ENCODE measurements around the gene KRTAP2-4.
"Not testable (repeated sequence)": the region's sequence is repeated elsewhere in the genome, so short reads cannot be mapped to it uniquely, and the experiment has no call there.

KRTAP2-4 gene

DNA sequence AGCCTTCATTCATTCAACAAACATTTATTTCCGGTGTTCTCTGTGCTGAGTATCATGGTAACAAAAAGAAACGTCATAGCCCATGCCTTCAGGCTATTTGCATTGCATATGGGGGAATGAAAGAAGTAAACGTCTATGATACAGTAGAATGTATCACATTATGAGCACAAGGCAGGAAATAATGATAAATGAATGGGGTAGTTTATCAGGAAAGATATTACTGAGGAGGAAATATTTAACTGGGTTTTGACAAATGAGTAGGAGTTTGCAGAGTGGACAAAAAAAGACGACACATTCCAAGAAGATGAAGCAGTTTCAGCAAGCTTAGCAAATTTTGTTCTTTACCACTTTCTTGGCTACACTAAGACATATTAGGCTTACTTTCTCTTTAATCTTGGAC is 16.9 kb upstream of the KRTAP2-4 start:
- no peak for TF ChIP-seq POLR2A (IDR thresholded peaks at IDR 0.05; ENCODE audit: low read length)
- no peak for TF ChIP-seq GATA1 (IDR thresholded peaks at IDR 0.05; ENCODE audit: low read depth, low read length)
- DNase-seq: no peak

- DNase-seq: no peak
Observed at GRCh38 chr17:41076788-41077187, 11.1 kb upstream of the KRTAP2-4 start.

DNA sequence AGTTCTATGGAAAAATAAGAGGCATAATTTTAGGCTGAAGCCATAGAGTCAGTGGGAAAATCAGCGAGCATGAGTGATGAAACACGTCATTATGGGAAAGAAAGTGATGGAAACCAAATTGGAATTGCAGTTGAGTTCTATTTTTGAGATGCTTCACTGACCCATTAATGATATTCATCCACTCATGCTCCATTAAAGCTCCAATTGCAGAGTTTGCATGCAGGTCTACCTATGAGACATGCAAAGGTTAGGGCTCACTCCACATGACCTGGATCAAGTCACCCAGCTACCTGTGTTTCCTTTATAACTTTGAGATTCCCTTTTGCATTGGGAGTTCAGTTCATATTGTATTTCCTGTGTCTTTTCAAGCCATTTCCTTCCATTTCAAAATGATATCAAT is 8.0 kb upstream of the KRTAP2-4 start:
- no peak for TF ChIP-seq POLR2A (IDR thresholded peaks at IDR 0.05; ENCODE audit: low read length)
- no peak for TF ChIP-seq GATA1 (IDR thresholded peaks at IDR 0.05; ENCODE audit: low read depth, low read length)
- DNase-seq: no peak

More at GRCh38 chr17:41076788-41077187, 11.1 kb upstream of the KRTAP2-4 start:
- TF ChIP-seq POLR2A (IDR thresholded peaks at IDR 0.05; ENCODE audit: low read length): no peak
- TF ChIP-seq GATA1 (IDR thresholded peaks at IDR 0.05; ENCODE audit: low read depth, low read length): no peak

DNA sequence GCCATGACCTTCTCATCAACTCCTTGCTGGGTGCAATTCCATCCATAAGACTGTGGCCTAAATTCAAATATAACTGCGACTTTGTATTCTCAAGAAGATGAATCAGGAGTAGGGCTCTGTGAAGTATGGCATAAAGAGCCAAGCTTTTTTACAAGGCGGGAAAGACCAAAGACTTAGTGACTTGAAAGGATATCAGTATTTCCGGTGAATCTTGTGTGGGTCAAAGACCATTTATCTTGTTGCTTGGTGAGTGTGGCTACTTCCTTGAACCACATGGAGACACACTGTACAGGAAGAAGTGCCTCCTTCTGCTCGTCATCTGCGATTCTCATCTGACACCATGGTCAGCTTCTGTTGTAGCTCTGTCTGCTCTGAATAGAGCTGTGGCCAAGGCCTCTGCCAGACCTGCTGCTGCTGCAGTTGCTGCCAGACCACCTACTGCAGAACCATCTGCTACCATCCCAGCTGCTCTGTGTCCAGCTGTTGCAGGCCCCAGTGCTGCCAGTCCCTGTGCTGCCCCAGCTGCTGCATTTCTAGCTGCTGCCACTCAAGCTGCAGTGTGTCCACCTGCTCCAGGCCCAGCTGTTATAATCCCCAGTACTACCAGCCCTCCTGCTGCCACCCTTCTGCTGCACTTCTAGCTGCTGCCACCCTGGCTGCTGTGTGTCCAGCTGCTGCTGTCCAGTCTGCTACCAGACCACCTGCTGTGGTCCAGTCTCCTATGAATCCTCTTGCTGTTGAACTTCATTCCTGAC is 6.1 kb upstream of the KRTAP2-4 start:
- DNase-seq: no peak
- no peak for TF ChIP-seq GATA1 (IDR thresholded peaks at IDR 0.05; ENCODE audit: low read depth, low read length)
- TF ChIP-seq POLR2A (IDR thresholded peaks at IDR 0.05; ENCODE audit: low read length): no peak

DNA sequence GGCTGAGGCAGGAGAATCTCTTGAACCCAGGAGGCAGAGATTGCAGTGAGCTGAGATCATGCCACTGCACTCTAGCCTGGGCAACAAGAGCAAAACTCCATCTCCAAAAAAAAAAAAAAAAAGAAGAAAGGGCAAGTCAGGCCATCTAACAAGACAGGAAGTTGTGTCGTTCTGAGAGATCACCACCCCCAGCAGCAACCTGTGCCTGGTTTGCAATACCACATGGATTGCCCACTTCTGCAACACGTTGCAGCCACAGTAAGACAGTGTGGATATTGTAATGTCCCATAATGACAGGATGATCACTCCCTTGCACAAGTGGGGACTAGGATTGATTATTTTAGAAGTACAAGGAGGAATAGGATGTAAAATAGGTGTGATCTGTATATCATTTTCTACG is 3.4 kb upstream of the KRTAP2-4 start:
- DNase-seq: no peak
- TF ChIP-seq GATA1 (IDR thresholded peaks at IDR 0.05; ENCODE audit: low read depth, low read length) (no peak), POLR2A (IDR thresholded peaks at IDR 0.05; ENCODE audit: low read length) (no peak)

GRCh38 chr17:41067281-41067680 is 1.6 kb upstream of the KRTAP2-4 start:
- DNase-seq: no peak
- no peak for TF ChIP-seq GATA1 (IDR thresholded peaks at IDR 0.05; ENCODE audit: low read depth, low read length)
- no peak for TF ChIP-seq POLR2A (IDR thresholded peaks at IDR 0.05; ENCODE audit: low read length)

DNA sequence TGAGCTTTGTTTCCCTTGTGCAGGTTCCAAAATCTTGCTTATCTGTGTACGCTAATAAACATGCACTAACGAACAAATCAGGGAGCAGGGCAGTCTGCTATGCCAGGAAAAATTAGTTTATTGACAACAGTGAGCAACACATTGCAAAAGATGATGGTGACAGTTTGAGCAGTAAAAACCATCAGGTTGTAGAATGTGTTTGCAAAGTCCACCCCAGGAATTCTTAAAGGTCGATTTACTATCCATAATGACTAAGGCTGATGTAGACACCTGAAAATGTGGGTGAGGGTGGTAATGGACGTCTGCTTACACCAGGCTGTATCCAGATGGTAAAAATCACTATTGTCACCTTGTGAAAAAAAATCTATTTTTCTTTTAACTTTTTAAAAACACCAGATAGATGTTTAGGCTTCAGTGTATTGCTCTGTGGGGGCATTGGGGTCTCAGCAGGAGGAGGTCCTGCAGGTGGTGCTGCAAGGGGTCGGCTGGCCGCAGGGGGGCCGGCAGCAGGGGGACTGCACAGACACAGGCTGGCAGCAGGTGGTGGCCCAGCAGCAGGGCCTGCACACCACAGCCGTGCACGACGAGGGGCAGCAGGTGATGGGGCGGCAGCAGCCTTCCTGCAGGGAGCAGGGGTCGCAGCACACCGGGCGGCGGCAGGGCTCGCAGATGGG is 526 bp downstream of the KRTAP2-4 start:
- not testable (repeated sequence) for DNase-seq

DNA sequence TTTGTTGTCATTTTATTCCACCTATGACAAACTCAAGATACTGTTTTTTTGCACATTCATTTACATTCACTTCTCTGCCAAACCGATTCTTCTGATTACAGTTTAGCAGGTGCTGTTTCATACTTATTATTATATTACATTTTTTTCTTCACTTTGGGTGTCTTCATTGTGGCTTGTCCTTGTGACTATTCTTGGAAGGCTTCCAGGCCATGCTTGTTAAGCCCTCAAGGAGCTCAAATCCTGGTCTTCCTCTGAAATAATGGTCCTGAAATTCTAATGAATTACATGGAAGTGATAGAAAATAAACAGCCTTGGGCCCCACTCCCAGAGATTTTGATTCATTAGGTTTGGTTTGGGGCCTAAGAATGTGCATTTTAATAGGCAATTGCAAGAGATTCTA is 1.4 kb downstream of the KRTAP2-4 start:
- TF ChIP-seq POLR2A (IDR thresholded peaks at IDR 0.05; ENCODE audit: low read length): no peak
- TF ChIP-seq GATA1 (IDR thresholded peaks at IDR 0.05; ENCODE audit: low read depth, low read length): no peak
- DNase-seq: no peak

DNA sequence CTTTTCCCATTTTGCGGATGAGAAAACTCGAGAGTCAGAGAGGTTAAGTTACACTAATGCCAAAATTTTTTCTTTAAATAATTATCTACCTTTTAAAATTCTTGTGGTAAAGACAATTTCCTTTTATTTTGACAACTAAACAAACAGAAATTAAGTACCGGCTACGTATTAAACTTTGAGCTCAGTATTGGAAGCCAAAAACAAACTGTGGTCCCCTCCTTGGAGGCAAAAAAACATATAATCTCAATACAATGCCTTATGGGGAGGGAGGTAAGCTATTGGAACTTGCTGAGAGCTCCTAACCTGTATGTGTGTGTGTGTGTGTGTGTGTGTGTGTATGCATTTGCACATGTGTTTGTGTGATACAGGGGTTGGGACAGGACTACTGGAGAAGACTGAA is 2.2 kb downstream of the KRTAP2-4 start:
- no peak for DNase-seq
- TF ChIP-seq GATA1 (IDR thresholded peaks at IDR 0.05; ENCODE audit: low read depth, low read length) (no peak), POLR2A (IDR thresholded peaks at IDR 0.05; ENCODE audit: low read length) (no peak)

- DNase-seq: no peak
Observed at GRCh38 chr17:41061964-41062363, 3.7 kb downstream of the KRTAP2-4 start.

GRCh38 chr17:41060052-41060604 is 5.6 kb downstream of the KRTAP2-4 start, which contains the start of gene KRTAP2-3:
Gene KRTAP2-3 (minus strand): TSS chr17:41060114. CDS start chr17:41060050, 64 bp downstream.
- no peak for DNase-seq
- no peak for TF ChIP-seq GATA1 (IDR thresholded peaks at IDR 0.05; ENCODE audit: low read depth, low read length)
- no peak for TF ChIP-seq POLR2A (IDR thresholded peaks at IDR 0.05; ENCODE audit: low read length)

More at GRCh38 chr17:41061964-41062363, 3.7 kb downstream of the KRTAP2-4 start:
- TF ChIP-seq GATA1 (IDR thresholded peaks at IDR 0.05; ENCODE audit: low read depth, low read length) (no peak), POLR2A (IDR thresholded peaks at IDR 0.05; ENCODE audit: low read length) (no peak)

DNA sequence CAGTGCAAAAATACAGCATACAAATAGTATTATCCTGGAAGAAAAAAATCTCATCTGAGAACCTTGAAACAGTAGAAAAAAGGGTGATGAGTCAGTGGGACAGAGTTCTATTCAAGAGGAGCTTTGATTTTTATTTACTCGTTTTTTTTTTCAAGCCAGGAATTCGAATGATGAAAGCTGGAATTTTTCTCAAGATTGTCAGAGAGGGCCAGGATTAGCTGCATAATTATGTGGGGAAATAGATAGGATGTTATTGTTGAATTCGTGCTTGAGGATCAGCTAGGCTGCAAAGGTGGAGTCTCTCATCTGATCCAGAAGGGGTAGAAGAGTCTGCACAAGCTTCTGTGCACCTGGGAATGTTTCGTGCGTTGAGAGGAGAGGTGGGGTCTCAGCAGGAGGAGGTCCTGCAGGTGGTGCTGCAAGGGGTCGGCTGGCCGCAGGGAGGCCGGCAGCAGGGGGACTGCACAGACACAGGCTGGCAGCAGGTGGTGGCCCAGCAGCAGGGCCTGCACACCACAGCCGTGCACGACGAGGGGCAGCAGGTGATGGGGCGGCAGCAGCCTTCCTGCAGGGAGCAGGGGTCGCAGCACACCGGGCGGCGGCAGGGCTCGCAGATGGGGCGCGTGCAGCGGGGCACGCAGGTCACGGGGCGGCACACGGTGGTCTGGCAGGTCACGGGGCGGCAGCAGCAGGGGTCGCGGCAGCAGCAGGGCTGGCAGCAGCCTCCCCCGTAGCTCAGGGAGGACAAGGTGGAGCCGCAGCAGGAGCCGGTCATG is 6.2 kb downstream of the KRTAP2-4 start:
- DNase-seq: not testable (repeated sequence)

DNA sequence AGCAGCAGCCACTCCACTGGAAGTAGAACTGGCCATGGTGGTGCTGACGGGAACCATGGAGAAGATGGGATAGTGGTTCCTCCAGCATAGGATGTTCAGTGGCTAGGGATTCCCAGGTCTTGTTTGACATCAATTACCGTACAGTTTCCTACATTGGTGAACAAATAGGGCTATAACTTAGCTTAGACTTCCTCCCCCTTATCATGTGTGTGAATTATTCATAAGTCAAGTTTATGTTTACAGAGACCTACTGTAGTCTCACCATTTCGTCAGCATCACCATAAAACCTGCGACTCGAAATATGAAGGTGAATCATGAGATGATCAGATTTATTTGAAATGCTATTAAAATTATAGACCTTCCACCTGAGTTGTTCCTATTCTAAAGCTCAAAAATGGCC is 6.9 kb downstream of the KRTAP2-4 start:
- no peak for TF ChIP-seq GATA1 (IDR thresholded peaks at IDR 0.05; ENCODE audit: low read depth, low read length)
- no peak for TF ChIP-seq POLR2A (IDR thresholded peaks at IDR 0.05; ENCODE audit: low read length)
- DNase-seq: no peak

DNA sequence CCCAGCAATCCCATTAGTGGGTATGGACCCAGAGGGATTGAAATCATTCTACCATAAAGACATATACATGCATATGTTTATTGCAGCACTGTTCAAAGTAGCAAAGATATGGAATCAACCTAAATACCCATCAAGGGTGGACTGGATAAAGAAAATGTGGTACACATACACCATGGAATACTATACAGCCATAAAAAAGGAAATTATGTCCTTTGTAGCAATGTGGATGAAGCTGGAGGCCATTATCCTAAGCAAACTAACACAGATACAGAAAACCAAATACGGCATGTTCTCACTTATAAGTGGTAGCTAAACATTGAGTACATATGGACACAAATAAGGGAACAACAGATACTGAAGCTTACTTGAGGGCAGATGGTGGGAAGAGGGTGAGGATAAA is 8.1 kb downstream of the KRTAP2-4 start:
- no peak for TF ChIP-seq GATA1 (IDR thresholded peaks at IDR 0.05; ENCODE audit: low read depth, low read length)
- TF ChIP-seq POLR2A (IDR thresholded peaks at IDR 0.05; ENCODE audit: low read length): no peak
- DNase-seq: no peak

GRCh38 chr17:41055130-41055529 is 10.5 kb downstream of the KRTAP2-4 start, which contains the start of gene KRTAP2-2:
Gene KRTAP2-2 (minus strand): TSS chr17:41055230. CDS start chr17:41055211, 19 bp downstream.
- DNase-seq: not testable (repeated sequence)

- not testable (repeated sequence) for DNase-seq
Observed at GRCh38 chr17:41054556-41054955, 11.1 kb downstream of the KRTAP2-4 start.

All from erythroblast (primary cell).